ENCODE results near the gene ERAL1. TPM values are rescaled to one million over a fixed set of nuclear protein-coding genes. Genes with fewer than 3 reads are reported as not detected.
"Not testable (repeated sequence)": the region's sequence is repeated elsewhere in the genome, so short reads cannot be mapped to it uniquely, and the experiment has no call there.

ERAL1 gene
- total RNA-seq, 1 donor from 2014 or later: 17.6 TPM

GRCh38 chr17:28867276-28867675 lies 12.5 kb downstream of the ERAL1 start:
- no peak for FAIRE-seq
- TF ChIP-seq, protein P1, sequence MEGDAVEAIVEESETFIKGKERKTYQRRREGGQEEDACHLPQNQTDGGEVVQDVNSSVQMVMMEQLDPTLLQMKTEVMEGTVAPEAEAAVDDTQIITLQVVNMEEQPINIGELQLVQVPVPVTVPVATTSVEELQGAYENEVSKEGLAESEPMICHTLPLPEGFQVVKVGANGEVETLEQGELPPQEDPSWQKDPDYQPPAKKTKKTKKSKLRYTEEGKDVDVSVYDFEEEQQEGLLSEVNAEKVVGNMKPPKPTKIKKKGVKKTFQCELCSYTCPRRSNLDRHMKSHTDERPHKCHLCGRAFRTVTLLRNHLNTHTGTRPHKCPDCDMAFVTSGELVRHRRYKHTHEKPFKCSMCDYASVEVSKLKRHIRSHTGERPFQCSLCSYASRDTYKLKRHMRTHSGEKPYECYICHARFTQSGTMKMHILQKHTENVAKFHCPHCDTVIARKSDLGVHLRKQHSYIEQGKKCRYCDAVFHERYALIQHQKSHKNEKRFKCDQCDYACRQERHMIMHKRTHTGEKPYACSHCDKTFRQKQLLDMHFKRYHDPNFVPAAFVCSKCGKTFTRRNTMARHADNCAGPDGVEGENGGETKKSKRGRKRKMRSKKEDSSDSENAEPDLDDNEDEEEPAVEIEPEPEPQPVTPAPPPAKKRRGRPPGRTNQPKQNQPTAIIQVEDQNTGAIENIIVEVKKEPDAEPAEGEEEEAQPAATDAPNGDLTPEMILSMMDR (IDR thresholded peaks at IDR 0.05; ENCODE audit: insufficient read depth, low read length, severe bottlenecking): no peak
- no peaks in the 10 kb centered on the region for H3K27me3 ChIP-seq (ENCODE audit: control insufficient read depth, insufficient read depth, low read length)

DNA sequence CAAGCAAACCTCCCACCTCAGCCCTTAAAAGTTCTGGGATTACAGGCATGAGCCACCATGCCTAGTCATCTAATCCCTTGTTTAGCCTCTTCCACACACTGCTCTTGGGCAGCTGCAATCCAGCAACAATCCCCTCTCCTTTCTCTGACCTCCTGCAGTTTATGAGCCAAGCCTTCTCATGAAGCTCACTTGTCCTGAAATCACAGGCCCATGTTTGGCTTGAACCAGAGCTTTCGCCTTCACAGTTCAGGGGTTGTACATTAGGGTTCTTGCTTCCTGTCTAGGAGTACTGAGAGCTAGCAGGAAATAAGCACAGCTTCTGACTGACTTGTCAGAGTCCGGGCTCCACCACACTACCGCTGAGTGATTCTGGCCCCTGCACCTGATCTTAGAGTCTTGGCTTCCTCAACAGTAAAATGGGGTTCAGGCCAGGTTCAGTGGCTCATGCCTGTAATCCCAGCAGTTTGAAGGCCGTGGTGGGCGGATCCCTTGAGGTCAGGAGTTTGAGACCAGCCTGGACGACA lies 16.3 kb downstream of the ERAL1 start:
- no peak for DNase-seq (ENCODE audit: low read depth)
- Histone ChIP-seq H3K27me3 (ENCODE audit: control insufficient read depth, insufficient read depth, low read length) (no peaks in the 10 kb centered on the region), H3K4me3 (ENCODE audit: low read depth, low read length) (no peak overlapping the region), H3K36me3 (ENCODE audit: control insufficient read depth, insufficient read depth, low read length) (no peaks in the 10 kb centered on the region)
- TF ChIP-seq, protein P1 (IDR thresholded peaks at IDR 0.05; ENCODE audit: insufficient read depth, low read length, severe bottlenecking): no peak
- FAIRE-seq: no peak

More at GRCh38 chr17:28867276-28867675, 12.5 kb downstream of the ERAL1 start:
- Histone ChIP-seq H3K36me3 (ENCODE audit: control insufficient read depth, insufficient read depth, low read length) (no peaks in the 10 kb centered on the region), H3K4me3 (ENCODE audit: low read depth, low read length) (no peak overlapping the region)
- no peak for DNase-seq (ENCODE audit: low read depth)

DNA sequence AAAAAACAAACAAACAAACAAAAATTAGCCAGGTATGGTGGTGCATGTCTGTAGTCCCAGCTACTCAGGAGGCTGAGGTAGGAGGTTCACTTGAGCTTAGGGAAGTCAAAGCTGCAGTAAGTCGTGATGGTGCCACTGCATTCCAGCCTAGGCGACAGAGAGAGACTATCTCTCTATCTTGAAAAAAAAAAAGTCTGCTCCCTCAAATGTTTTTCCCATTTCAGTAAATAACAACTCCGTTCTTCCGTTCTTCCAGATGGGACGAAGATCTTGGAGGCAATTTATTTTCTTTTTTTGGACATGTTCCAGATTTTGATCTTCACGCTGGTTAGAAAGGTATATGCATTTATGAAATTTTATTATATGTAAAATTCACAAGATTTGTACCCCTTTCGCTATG lies 19.0 kb downstream of the ERAL1 start:
- TF ChIP-seq, protein P1 (IDR thresholded peaks at IDR 0.05; ENCODE audit: insufficient read depth, low read length, severe bottlenecking): no peak
- no peak for DNase-seq (ENCODE audit: low read depth)
- peaks cover under 1% of the 10 kb centered on the region for H3K36me3 ChIP-seq (ENCODE audit: control insufficient read depth, insufficient read depth, low read length)
- H3K4me3 ChIP-seq (ENCODE audit: low read depth, low read length): no peak overlapping the region
- no peak for FAIRE-seq
- H3K27me3 ChIP-seq (ENCODE audit: control insufficient read depth, insufficient read depth, low read length): no peaks in the 10 kb centered on the region

- FAIRE-seq: no peak
- no peaks in the 10 kb centered on the region for H3K27me3 ChIP-seq (ENCODE audit: control insufficient read depth, insufficient read depth, low read length)
- TF ChIP-seq, protein P1 (IDR thresholded peaks at IDR 0.05; ENCODE audit: insufficient read depth, low read length, severe bottlenecking): no peak
- no peak overlapping the region for H3K4me3 ChIP-seq (ENCODE audit: low read depth, low read length)
- peaks cover 8% of the 10 kb centered on the region for H3K36me3 ChIP-seq (ENCODE audit: control insufficient read depth, insufficient read depth, low read length)
- no peak for DNase-seq (ENCODE audit: low read depth)
Measured at GRCh38 chr17:28874750-28875149, 19.9 kb downstream of the ERAL1 start.

DNA sequence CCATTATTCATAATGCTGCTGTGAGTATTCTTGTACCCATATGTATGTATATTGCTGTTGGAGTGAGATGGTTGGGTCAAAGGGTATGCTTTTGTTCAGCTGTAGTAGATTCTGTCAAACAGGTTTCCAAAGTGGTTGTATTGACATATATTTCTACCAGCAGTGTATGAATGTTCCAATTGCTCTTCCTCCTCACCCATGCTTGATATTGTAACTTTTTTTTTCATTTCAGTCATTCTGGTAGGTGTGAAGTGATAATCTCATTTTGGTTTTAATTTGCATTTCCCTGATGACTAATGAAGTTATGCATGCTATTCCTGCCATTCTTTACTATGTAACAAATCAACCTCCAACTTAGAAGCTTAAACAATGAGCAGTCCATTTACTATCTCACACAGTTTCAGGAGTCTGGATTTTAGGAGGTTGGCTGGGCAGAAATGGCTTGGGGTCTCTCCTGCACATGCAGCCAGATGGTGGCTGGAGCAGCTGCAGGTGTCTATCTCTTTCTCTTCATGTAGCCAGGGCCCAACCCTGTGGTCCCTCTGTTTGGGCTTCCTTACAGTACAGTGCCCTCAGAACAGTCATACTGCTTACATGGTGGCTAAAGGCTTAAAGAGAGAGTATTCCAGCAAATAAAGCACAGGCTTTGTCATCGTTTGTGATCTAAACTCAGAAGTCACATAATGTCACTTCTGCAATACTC lies 21.2 kb downstream of the ERAL1 start:
- FAIRE-seq (no peak), DNase-seq (ENCODE audit: low read depth) (peak; percentile 28)
- Histone ChIP-seq H3K4me3 (ENCODE audit: low read depth, low read length) (no peak overlapping the region), H3K27me3 (ENCODE audit: control insufficient read depth, insufficient read depth, low read length) (no peaks in the 10 kb centered on the region), H3K36me3 (ENCODE audit: control insufficient read depth, insufficient read depth, low read length) (peaks cover 12% of the 10 kb centered on the region)
- TF ChIP-seq, protein P1 (IDR thresholded peaks at IDR 0.05; ENCODE audit: insufficient read depth, low read length, severe bottlenecking): no peak

DNA sequence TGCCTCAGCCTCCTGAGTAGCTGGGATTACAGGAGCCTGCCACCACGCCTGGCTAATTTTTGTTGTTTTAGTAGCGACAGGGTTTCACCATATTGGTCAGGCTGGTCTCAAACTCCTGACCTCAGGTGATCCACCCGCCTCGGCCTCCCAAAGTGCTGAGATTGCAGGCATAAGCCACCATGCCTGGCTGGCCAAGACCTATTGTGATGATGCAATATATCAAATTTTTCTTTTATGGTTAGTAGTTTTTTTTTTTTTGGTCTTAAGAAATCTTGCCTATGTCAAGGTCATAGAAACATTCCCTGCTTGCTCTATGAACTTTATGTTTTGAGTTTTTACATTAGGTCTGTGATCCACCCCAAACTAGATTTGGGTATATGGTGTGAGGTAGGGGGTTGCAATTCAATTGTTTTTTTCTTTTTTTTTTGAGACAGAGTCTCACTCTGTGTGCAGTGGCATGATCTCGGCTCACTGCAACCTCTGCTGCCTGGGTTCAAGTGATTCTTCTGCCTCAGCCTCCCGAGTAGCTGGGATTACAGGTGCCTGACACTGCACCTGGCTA lies 22.4 kb downstream of the ERAL1 start:
- DNase-seq (ENCODE audit: low read depth); FAIRE-seq; H3K27me3 ChIP-seq (ENCODE audit: control insufficient read depth, insufficient read depth, low read length); H3K4me3 ChIP-seq (ENCODE audit: low read depth, low read length): not testable (repeated sequence)
- H3K36me3 ChIP-seq (ENCODE audit: control insufficient read depth, insufficient read depth, low read length): peaks cover 15% of the 10 kb centered on the region
